GM18861 (cell line): ENCODE results near the gene NPTN.

Experiments used
- ATAC-seq: cut with Tn5 transposase; IDR thresholded peaks from one replicate; pipeline ENCODE4 v1.9.1; 2021; ENCODE audit not compliant: unreplicated experiment

NPTN gene

GRCh38 chr15:73522011-73522410 lies 111.2 kb downstream of the NPTN start:
- ATAC-seq, result no peak

- ATAC-seq, result no peak
Observed at GRCh38 chr15:73518876-73519733, 114.1 kb downstream of the NPTN start.

- ATAC-seq, result no peak
Observed at GRCh38 chr15:73518180-73518862, 114.9 kb downstream of the NPTN start.

GRCh38 chr15:73517566-73517965 lies 115.6 kb downstream of the NPTN start:
- no peak for ATAC-seq

- no peak for ATAC-seq
Observed at GRCh38 chr15:73515527-73515926, 117.7 kb downstream of the NPTN start.
